ENCODE measurements around the gene ZNF518A.

DNA sequence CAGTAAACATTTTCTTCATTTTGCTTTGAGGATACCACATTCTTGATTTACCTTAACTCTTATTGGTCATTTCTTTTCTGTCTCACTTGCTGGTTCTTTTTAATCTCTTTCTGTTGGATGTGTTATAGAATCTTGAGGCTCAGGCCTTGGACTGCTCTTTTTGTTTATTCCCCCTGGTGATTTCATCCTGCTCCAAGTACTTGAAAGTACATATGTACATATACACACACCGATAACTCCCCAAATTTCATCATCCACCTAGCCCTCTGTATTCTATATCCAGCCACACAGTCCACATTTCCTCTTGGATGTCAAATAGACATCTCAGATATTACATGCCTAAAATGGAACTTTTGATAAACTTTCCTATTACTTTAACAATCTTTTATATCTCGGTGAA is 7.5 kb downstream of the ZNF518A start:
- TF ChIP-seq, protein P1, sequence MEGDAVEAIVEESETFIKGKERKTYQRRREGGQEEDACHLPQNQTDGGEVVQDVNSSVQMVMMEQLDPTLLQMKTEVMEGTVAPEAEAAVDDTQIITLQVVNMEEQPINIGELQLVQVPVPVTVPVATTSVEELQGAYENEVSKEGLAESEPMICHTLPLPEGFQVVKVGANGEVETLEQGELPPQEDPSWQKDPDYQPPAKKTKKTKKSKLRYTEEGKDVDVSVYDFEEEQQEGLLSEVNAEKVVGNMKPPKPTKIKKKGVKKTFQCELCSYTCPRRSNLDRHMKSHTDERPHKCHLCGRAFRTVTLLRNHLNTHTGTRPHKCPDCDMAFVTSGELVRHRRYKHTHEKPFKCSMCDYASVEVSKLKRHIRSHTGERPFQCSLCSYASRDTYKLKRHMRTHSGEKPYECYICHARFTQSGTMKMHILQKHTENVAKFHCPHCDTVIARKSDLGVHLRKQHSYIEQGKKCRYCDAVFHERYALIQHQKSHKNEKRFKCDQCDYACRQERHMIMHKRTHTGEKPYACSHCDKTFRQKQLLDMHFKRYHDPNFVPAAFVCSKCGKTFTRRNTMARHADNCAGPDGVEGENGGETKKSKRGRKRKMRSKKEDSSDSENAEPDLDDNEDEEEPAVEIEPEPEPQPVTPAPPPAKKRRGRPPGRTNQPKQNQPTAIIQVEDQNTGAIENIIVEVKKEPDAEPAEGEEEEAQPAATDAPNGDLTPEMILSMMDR (IDR thresholded peaks at IDR 0.05; ENCODE audit: low read depth, low read length, poor library complexity, severe bottlenecking) = no peak
- no peak for TF ChIP-seq EZH2phosphoT487 (IDR thresholded peaks at IDR 0.05; ENCODE audit: borderline replicate concordance, low read length)
